CD4-positive, alpha-beta T cell (primary cell): Measurements from ENCODE around the gene NR3C2. TPM values are rescaled to one million over a fixed set of nuclear protein-coding genes. Genes with fewer than 3 reads are reported as not detected.

Experiments
- ATAC-seq: fragments of 200-7000 bp; cut with Tn5 transposase; one replicate; pipeline ENCODE4 v1.10.0; 2022; ENCODE audit warnings: mild to moderate bottlenecking; ENCODE audit not compliant: poor library complexity
- CTCF ChIA-PET: fragments of 350-600 bp; sonication (Branson Sonifier 250); formaldehyde crosslinking; loops from one replicate; lab custom pipeline; 2021; ENCODE audit warnings: antibody characterized with exemption, inconsistent platforms; lab: Charles Lee
- POLR2A ChIA-PET: fragments of 350-600 bp; sonication (Branson Sonifier 250); formaldehyde crosslinking; loops from one replicate; lab custom pipeline; 2021; ENCODE audit warnings: antibody characterized with exemption, inconsistent platforms; lab: Charles Lee
- DNase-seq, 14 experiments: peaks; one replicate each; pipeline ENCODE4 v3.0.0-alpha.2; 2013 to 2020; ENCODE audit warnings: mixed read lengths in 2 of 14
- H3K27ac ChIP-seq, 2 donors: one replicate each; pipeline versions ENCODE4 v1.5.1 to v1.7.0; 2013; ENCODE audit warnings: low read length in 2 of 2, low read depth in 1 of 2, mild to moderate bottlenecking in 1 of 2
- H3K27me3 ChIP-seq, 2 experiments: 1 replicate in 1 of 2; 2 replicates in 1 of 2; pipeline versions ENCODE4 v1.6.1 to v1.7.0; 2013; ENCODE audit warnings: low read length in 2 of 2, control low read depth in 1 of 2, mild to moderate bottlenecking in 1 of 2, moderate library complexity in 1 of 2; ENCODE audit not compliant: insufficient read depth in 2 of 2, control insufficient read depth in 1 of 2
- H3K36me3 ChIP-seq: one replicate; pipeline ENCODE4 v1.6.1; 2013; ENCODE audit warnings: low read length, control low read depth; ENCODE audit not compliant: insufficient read depth
- H3K4me1 ChIP-seq: one replicate; pipeline ENCODE4 v1.6.1; 2013; ENCODE audit warnings: low read length, control low read depth; ENCODE audit not compliant: insufficient read depth
- H3K4me3 ChIP-seq: one replicate; pipeline ENCODE4 v1.5.1; 2013; ENCODE audit warnings: mild to moderate bottlenecking, low read length, moderate library complexity
- H3K9me3 ChIP-seq, 2 experiments: 1 replicate in 1 of 2; 2 replicates in 1 of 2; pipeline versions ENCODE4 v1.6.1 to v1.7.0; 2013; ENCODE audit warnings: low read length in 2 of 2, mild to moderate bottlenecking in 2 of 2, control low read depth in 1 of 2, moderate library complexity in 1 of 2; ENCODE audit not compliant: control insufficient read depth in 1 of 2, insufficient read depth in 1 of 2
- H3K27ac Mint-ChIP-seq: one replicate; pipeline ENCODE4 v1.8.0; 2020; ENCODE audit warnings: mixed read lengths
- H3K27me3 Mint-ChIP-seq: one replicate; pipeline ENCODE4 v1.8.0; 2021; ENCODE audit warnings: mixed read lengths
- H3K36me3 Mint-ChIP-seq: one replicate; pipeline ENCODE4 v1.8.0; 2021; ENCODE audit warnings: low read depth, mixed read lengths
- H3K4me1 Mint-ChIP-seq: one replicate; pipeline ENCODE4 v1.8.0; 2021; ENCODE audit warnings: low read depth, mixed read lengths
- H3K4me3 Mint-ChIP-seq: one replicate; pipeline ENCODE4 v1.8.0; 2020; ENCODE audit warnings: mild to moderate bottlenecking, mixed read lengths
- H3K9me3 Mint-ChIP-seq: one replicate; pipeline ENCODE4 v1.8.0; 2020; ENCODE audit warnings: mixed read lengths
- CTCF ChIP-seq: fragments of 200-600 bp; IDR thresholded peaks from one replicate; pipeline ENCODE4 v1.8.0; 2022; ENCODE audit warnings: antibody characterized with exemption, mild to moderate bottlenecking
- intact Hi-C, 2 experiments: fragments of 100-400 bp; cut with DNase I in 1 of 2; cut with micrococcal nuclease in 1 of 2; formaldehyde crosslinking; loops; one replicate each; pipeline versions ENCODE4 v1.15.1 to v1.9.0; 2023 to 2025; cut with DNase I, micrococcal nuclease
- total RNA-seq, 174 experiments: library from RNA in 2 of 174; stranded (reverse) in 2 of 174; gene quantifications; one replicate each; pipeline ENCODE4 v1.2.3 and lab custom pipeline; 2021 to 2026

The NR3C2 gene
- total RNA-seq, 2 experiments from 2014 or later, result 31.6 to 35.0 TPM

- H3K27me3 Mint-ChIP-seq, result peaks cover 6% of the 10 kb centered on the region
- H3K27me3 ChIP-seq, result no peaks in the 10 kb centered on the region
- no peak for TF ChIP-seq CTCF
- CTCF ChIA-PET, result no interaction called here
- H3K36me3 ChIP-seq, result no peaks in the 10 kb centered on the region
- POLR2A ChIA-PET, result interaction anchor here (0.7 kb wide), 1 partner anchor 345 kb away, joined by 4 read pairs; no protein-coding TSS in a partner anchor
- H3K4me3 ChIP-seq, result no peak overlapping the region
- H3K27ac Mint-ChIP-seq, result no peak overlapping the region
- H3K36me3 Mint-ChIP-seq, result no peaks in the 10 kb centered on the region
- H3K9me3 Mint-ChIP-seq, result peaks cover 11% of the 10 kb centered on the region
- no peak overlapping the region for H3K27ac ChIP-seq
- H3K4me3 Mint-ChIP-seq, result no peak overlapping the region
- ATAC-seq, result no peak
- intact Hi-C loops, result no loop called here
- peaks cover 0 to 7% of the 10 kb centered on the region in 2 experiments for H3K9me3 ChIP-seq
- H3K4me1 Mint-ChIP-seq, result no peaks in the 10 kb centered on the region
- DNase-seq, result no peak
- H3K4me1 ChIP-seq, result no peaks in the 10 kb centered on the region
Measured at GRCh38 chr4:148477276-148477675, 35.1 kb upstream of the NR3C2 start.

- ChIA-PET CTCF (no interaction called here), POLR2A (no interaction called here)
- Mint-ChIP-seq H3K4me3 (no peak overlapping the region), H3K9me3 (peaks cover 6% of the 10 kb centered on the region), H3K36me3 (peaks cover 3% of the 10 kb centered on the region), H3K27ac (no peak overlapping the region), H3K4me1 (no peaks in the 10 kb centered on the region), H3K27me3 (peaks cover 11% of the 10 kb centered on the region)
- ATAC-seq (no peak), DNase-seq (no peak)
- TF ChIP-seq CTCF, result no peak
- H3K27ac ChIP-seq, result no peak overlapping the region
- no peak overlapping the region for H3K4me3 ChIP-seq
- intact Hi-C loops, result no loop called here
- peaks cover 0 to 2% of the 10 kb centered on the region in 2 experiments for H3K27me3 ChIP-seq
- peaks cover 0 to 7% of the 10 kb centered on the region in 2 experiments for H3K9me3 ChIP-seq
- no peaks in the 10 kb centered on the region for H3K36me3 ChIP-seq
- H3K4me1 ChIP-seq, result no peaks in the 10 kb centered on the region
Measured at GRCh38 chr4:148469938-148470337, 27.7 kb upstream of the NR3C2 start.

GRCh38 chr4:148454835-148455234 is 12.6 kb upstream of the NR3C2 start:
- H3K27me3 Mint-ChIP-seq, result no peaks in the 10 kb centered on the region
- CTCF ChIA-PET, result no interaction called here
- no peaks in the 10 kb centered on the region for H3K9me3 ChIP-seq
- no peaks in the 10 kb centered on the region for H3K36me3 Mint-ChIP-seq
- H3K4me3 ChIP-seq, result no peak overlapping the region
- TF ChIP-seq CTCF, result no peak
- no peak overlapping the region for H3K4me3 Mint-ChIP-seq
- POLR2A ChIA-PET, result no interaction called here
- ATAC-seq (no peak), DNase-seq (no peak)
- no peaks in the 10 kb centered on the region for H3K27me3 ChIP-seq
- no peak overlapping the region for H3K27ac Mint-ChIP-seq
- H3K4me1 Mint-ChIP-seq, result no peaks in the 10 kb centered on the region
- H3K9me3 Mint-ChIP-seq, result no peaks in the 10 kb centered on the region
- intact Hi-C loops, result no loop called here
- no peaks in the 10 kb centered on the region for H3K4me1 ChIP-seq
- no peaks in the 10 kb centered on the region for H3K36me3 ChIP-seq
- H3K27ac ChIP-seq, result no peak overlapping the region
